Right renal cortex interstitium (tissue), 3 donors: Measurements from ENCODE around the gene ZCCHC4. TPM values are rescaled to one million over a fixed set of nuclear protein-coding genes. Genes with fewer than 3 reads are reported as not detected.
"Not testable (repeated sequence)": the region's sequence is repeated elsewhere in the genome, so short reads cannot be mapped to it uniquely, and the experiment has no call there.

Experiments
- DNase-seq, 3 donors: peaks; one replicate each; pipeline ENCODE4 v3.0.0-alpha.2; 2013; ENCODE audit warnings: low read depth in 3 of 3, low spot score in 2 of 3
- polyA plus RNA-seq, 3 donors: library from polyadenylated mRNA; unstranded; fragments of 120-200 nt; gene quantifications; one replicate each; pipeline ENCODE4 v1.2.1, GENCODE V29; 2013; ENCODE audit not compliant: insufficient read length in 3 of 3

The ZCCHC4 gene
- polyA plus RNA-seq, 3 donors: 11.6 to 14.1 (median 12.3) TPM

GRCh38 chr4:25313201-25313895, 774 bp downstream of the ZCCHC4 start:
- peak; percentile 6 to 12 (median 10) for DNase-seq

GRCh38 chr4:25320336-25320735, 7.8 kb downstream of the ZCCHC4 start:
- no peak for DNase-seq

GRCh38 chr4:25320773-25321172, 8.2 kb downstream of the ZCCHC4 start:
- no peak for DNase-seq

GRCh38 chr4:25321703-25322102, 9.1 kb downstream of the ZCCHC4 start:
- no peak for DNase-seq

DNA sequence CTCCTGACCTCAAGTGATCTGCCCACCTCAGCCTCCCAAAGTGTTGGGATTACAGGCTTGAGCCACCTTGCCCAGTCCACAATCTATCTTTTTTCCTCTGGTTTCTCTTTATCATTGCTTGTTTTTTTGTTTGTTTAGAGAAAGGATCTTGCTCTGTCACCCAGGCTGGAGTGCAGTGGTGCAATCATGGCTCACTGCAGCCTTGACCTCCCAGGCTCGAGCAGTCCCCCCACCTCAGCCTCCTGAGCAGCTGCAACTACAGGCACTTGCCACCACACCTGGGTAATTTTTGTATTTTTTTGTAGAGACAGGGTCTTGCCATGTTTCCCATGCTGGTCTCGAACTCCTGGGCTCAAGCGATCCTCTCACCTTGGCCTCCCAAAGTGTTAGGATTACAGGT, 15.9 kb downstream of the ZCCHC4 start:
- not testable (repeated sequence) for DNase-seq

DNA sequence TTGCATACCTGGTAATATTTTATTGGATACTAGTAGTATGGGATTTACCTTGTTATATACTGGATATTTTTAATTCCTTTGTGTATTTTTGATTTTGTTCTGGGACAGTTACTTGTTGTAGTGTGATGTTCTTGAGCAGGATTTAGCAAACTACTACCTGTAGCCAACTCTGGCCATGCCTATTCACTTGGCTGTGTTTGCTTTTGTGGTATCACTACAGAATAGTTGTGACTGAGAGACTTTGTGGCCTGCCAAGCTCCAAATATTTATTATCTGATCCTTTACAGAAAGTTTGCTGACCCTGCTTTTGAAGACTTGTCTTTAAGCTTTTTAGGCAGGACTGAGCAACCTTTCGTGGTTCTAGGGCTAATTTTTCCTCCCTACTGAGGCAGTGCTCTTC, 17.8 kb downstream of the ZCCHC4 start:
- DNase-seq: no peak

GRCh38 chr4:25330905-25331808, 18.6 kb downstream of the ZCCHC4 start:
- no peak for DNase-seq

- no peak for DNase-seq
Observed at GRCh38 chr4:25343671-25344070, 31.1 kb downstream of the ZCCHC4 start.

DNA sequence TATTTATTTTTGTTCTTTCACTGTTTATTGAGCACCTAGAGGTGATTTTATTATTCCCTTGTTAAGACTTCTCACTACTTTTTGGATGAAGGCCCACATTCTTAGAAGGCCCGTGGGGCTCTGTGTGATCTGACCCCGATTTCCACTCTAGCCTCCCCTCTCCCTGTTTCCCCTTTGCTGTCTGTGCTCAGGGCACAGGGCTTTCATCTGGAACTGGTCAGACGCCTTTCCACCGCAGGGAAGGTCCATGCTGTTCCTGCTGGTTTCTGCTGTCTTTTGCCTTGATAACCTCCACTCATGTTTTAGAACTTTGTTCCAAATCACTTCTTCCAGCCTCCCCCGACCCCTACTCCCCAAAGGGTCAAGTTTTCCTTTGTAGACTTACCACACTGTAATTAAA, 33.2 kb downstream of the ZCCHC4 start:
- DNase-seq: no peak

- no peak for DNase-seq
Observed at GRCh38 chr4:25346913-25347312, 34.3 kb downstream of the ZCCHC4 start.

- DNase-seq: no peak
Observed at GRCh38 chr4:25347473-25347872, 34.9 kb downstream of the ZCCHC4 start.

DNA sequence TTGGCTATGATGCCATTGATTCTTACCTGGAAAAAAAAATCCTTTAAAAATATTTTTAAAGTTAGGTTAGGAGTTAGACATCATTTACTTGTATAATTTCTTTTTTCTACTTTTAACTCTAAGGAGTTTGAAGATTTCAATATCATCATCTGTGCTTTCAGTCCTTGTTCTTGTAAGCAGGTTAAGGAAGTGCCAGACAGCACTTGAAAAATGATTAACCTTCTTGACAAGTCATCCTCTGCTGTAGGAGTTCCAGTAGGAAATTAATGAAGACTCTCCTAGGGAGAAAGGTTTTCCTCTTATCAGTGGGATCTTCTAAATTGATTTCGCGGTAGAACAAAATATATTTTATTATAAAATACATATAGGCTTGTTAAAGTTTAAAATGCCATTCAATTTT, 35.4 kb downstream of the ZCCHC4 start:
- no peak for DNase-seq

DNA sequence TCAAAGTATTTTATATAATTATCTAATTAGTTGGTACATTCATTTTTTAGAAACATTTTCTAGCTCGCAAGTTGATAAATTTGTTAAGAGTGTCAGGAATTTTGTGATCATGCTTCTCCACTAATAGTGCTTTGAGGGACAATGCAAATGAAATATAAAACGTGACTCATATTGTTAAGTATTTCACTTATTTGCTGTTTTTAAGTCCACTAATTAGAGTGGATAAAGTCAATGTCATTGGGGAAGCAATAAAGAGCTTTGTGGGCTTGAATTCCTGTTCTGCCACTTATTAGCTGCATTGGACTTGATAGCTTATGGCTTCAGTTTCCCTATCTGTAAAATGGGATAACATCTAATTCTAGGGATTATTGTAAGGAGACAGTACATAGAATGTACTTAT, 38.0 kb downstream of the ZCCHC4 start:
- no peak for DNase-seq

DNA sequence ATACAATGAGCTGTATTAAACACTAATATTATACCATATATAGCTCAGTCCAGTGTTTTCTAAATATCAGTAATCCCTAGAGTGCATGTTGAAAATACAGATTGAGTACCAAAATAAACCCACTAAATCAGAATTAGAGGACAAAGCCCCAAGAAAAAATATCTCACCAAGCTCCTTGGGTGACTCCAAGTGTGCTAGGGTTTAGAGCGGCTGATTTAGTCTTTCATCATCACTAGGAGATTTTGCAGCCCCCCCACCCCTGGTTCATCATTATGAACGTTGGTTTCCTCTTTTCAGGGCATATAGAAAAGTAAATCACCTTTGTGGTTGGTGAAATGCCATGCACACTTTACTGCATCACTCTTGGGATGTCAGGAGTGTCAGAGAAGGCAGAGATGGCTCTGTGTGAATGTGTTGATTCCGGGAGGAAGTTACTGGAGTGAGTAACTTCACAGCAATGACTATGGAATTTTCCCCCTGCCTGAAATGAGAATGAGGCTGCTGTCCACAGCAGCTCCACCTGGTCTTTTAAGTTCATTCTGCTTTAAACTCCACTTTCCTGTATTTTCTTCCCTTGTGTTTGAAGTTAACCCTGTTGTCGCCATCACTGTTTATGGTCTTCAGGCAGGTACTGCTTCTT, 39.3 kb downstream of the ZCCHC4 start:
- no peak for DNase-seq

- no peak for DNase-seq
Observed at GRCh38 chr4:25356068-25356467, 43.5 kb downstream of the ZCCHC4 start.

- DNase-seq: no peak
Observed at GRCh38 chr4:25358515-25359275, 46.1 kb downstream of the ZCCHC4 start.

GRCh38 chr4:25361253-25361652, 48.7 kb downstream of the ZCCHC4 start:
- no peak for DNase-seq

- DNase-seq: no peak
Observed at GRCh38 chr4:25367004-25367621, 54.5 kb downstream of the ZCCHC4 start.

GRCh38 chr4:25367877-25368276, 55.3 kb downstream of the ZCCHC4 start:
- no peak for DNase-seq

GRCh38 chr4:25368315-25368714, 55.7 kb downstream of the ZCCHC4 start:
- DNase-seq: no peak
